Psoas muscle (tissue), 8 donors: ENCODE measurements around the gene SLC45A1. TPM values are rescaled to one million over a fixed set of nuclear protein-coding genes. Genes with fewer than 3 reads are reported as not detected.
A peak's percentile ranks its signal among the peaks of the same experiment; 100 is the strongest.

Source experiments
- ATAC-seq, 4 donors: fragments of 200-7000 bp; cut with Tn5 transposase; one replicate each; pipeline ENCODE4 v1.9.1; 2020; ENCODE audit warnings: moderate library complexity in 3 of 4, mild to moderate bottlenecking in 2 of 4
- DNase-seq, 2 donors: peaks; one replicate each; pipeline ENCODE4 v3.0.0-alpha.2; 2020
- H3K27ac ChIP-seq: fragments of 200-600 bp; one replicate; pipeline ENCODE4 v1.8.0; 2022
- H3K27me3 ChIP-seq, 3 donors: fragments of 200-600 bp in 1 of 3; one replicate each; pipeline versions ENCODE4 v1.6.1 to v1.8.0; 2013 to 2022; ENCODE audit warnings: low read length in 2 of 3, mild to moderate bottlenecking in 2 of 3, moderate library complexity in 1 of 3; ENCODE audit not compliant: insufficient read depth in 3 of 3
- H3K36me3 ChIP-seq, 2 donors: fragments of 200-600 bp in 1 of 2; one replicate each; pipeline versions ENCODE4 v1.6.1 to v1.8.0; 2013 to 2022; ENCODE audit warnings: low read depth in 1 of 2, mild to moderate bottlenecking in 1 of 2, moderate library complexity in 1 of 2; ENCODE audit not compliant: insufficient read depth in 1 of 2
- H3K4me1 ChIP-seq: fragments of 200-600 bp; one replicate; pipeline ENCODE4 v1.8.0; 2022
- H3K4me3 ChIP-seq: fragments of 200-600 bp; one replicate; pipeline ENCODE4 v1.8.0; 2022; ENCODE audit warnings: mild to moderate bottlenecking
- H3K9me3 ChIP-seq: fragments of 200-600 bp; one replicate; pipeline ENCODE4 v1.8.0; 2022
- CTCF ChIP-seq: fragments of 200-600 bp; IDR thresholded peaks from one replicate; pipeline ENCODE4 v1.8.0; 2022; ENCODE audit warnings: antibody characterized with exemption
- whole genome bisulfite sequencing, 3 donors: extraction: QIAGEN DNeasy Blood & Tissue Kit; methylation state at CpG; one replicate each; pipeline versions ENCODE4 v1.1.6 to v1.1.7; 2013; 5-methylcytosine and 5-hydroxymethylcytosine counted together
- intact Hi-C, 2 donors: fragments of 100-400 bp; cut with DNase I; formaldehyde crosslinking; loops; one replicate each; pipeline versions ENCODE4 v1.11.0 to v1.14.2; 2022
- polyA plus RNA-seq, 3 donors: library from polyadenylated mRNA; stranded (reverse); fragments of 200-250 nt; gene quantifications; one replicate each; pipeline ENCODE4 v1.2.3, GENCODE V29; 2013
- total RNA-seq, 4 donors: library from RNA; stranded (reverse); fragmentation: NEBNext Ultra II Directional in 2 of 4; extraction: Animal tissue kit (Norgen Biotek cat#: 25700) in 2 of 4; gene quantifications; one replicate each; pipeline versions ENCODE4 v1.2.1 to v1.2.4, GENCODE V29; 2021 to 2023
- donor health status: healthy with polysubstance abuse.
- donor health status: DM: no; HTN: no; CAD: no; lungs with moderate emphysema.
- donor health status: Bipolar disorder and iron deficiency.
- donor health status: healthy.
- donor health status: DM: yes; HTN: yes; CAD: no.
- donor health status: DM: no; HTN: no; CAD: no.
- donor health status: DM: no; HTN: no; CAD: no.
- donor health status: DM: yes; HTN: yes; CAD: no.

Gene SLC45A1
- total and polyA plus RNA-seq, 7 donors: 0.44 to 1.4 (median 0.94) TPM

- intact Hi-C loops: no loop called here
- Histone ChIP-seq H3K4me1 (no peaks in the 10 kb centered on the region), H3K4me3 (no peak overlapping the region), H3K36me3 (no peaks in the 10 kb centered on the region), H3K9me3 (no peaks in the 10 kb centered on the region), H3K27me3 (peaks cover 0 to 5% (median 0%) of the 10 kb centered on the region in 3 donors), H3K27ac (no peak overlapping the region)
- no peak for DNase-seq
- no peak for ATAC-seq
- WGBS, 3 donors: 79 to 82% (median 80%) methylated on average over 4 of the region's 4 CpGs
- no peak for TF ChIP-seq CTCF
These were observed 20.7 kb upstream of the SLC45A1 start for GRCh38 chr1:8297245-8297644.

- H3K27ac ChIP-seq: no peak overlapping the region
- no peaks in the 10 kb centered on the region for H3K9me3 ChIP-seq
- no peaks in the 10 kb centered on the region for H3K36me3 ChIP-seq
- no peak for TF ChIP-seq CTCF
- ATAC-seq (no peak), DNase-seq (no peak)
- H3K4me3 ChIP-seq: no peak overlapping the region
- peaks cover 6% of the 10 kb centered on the region for H3K4me1 ChIP-seq
- 96 to 97% (median 97%) methylated on average over 5 of the region's 5 CpGs for WGBS, 3 donors
- peaks cover 0 to 5% (median 0%) of the 10 kb centered on the region in 3 donors for H3K27me3 ChIP-seq
- intact Hi-C loops: no loop called here
These were observed 18.0 kb upstream of the SLC45A1 start for GRCh38 chr1:8299963-8300362.

- intact Hi-C loops: no loop called here
- TF ChIP-seq CTCF: no peak
- no peaks in the 10 kb centered on the region for H3K36me3 ChIP-seq
- 37 to 56% (median 38%) methylated on average over 22 of the region's 22 CpGs for WGBS, 3 donors
- DNase-seq (no peak), ATAC-seq (peak in 2 of 4 donors; percentile 27 to 40)
- peak overlapping the region; percentile 7 for H3K4me3 ChIP-seq
- no peak overlapping the region for H3K27ac ChIP-seq
- peaks cover 0 to 5% (median 0%) of the 10 kb centered on the region in 3 donors for H3K27me3 ChIP-seq
- H3K4me1 ChIP-seq: peaks cover 6% of the 10 kb centered on the region
- no peaks in the 10 kb centered on the region for H3K9me3 ChIP-seq
These were observed 15.6 kb upstream of the SLC45A1 start for GRCh38 chr1:8302081-8302956.

- 56 to 66% (median 61%) methylated on average over 3 of the region's 3 CpGs for WGBS, 3 donors
- DNase-seq: no peak
- Histone ChIP-seq H3K9me3 (no peaks in the 10 kb centered on the region), H3K4me3 (no peak overlapping the region), H3K4me1 (peaks cover 6% of the 10 kb centered on the region), H3K36me3 (no peaks in the 10 kb centered on the region), H3K27me3 (peaks cover 0 to 5% (median 0%) of the 10 kb centered on the region in 3 donors), H3K27ac (no peak overlapping the region)
- no peak for TF ChIP-seq CTCF
- peak; percentile 43 to 61 (median 55) for ATAC-seq
- intact Hi-C loops: no loop called here
These were observed 14.8 kb upstream of the SLC45A1 start for GRCh38 chr1:8303141-8303540.
